Neural cell (in vitro differentiated cells): ENCODE results near the gene SERPINA6. TPM values are rescaled to one million over a fixed set of nuclear protein-coding genes. Genes with fewer than 3 reads are reported as not detected.

Experiments used
- H2AFZ ChIP-seq: fragments of 200-600, 300-800 bp; sonication (generic), shearing (Covaris generic); 2 replicates; pipeline ENCODE4 v1.6.0; 2014; ENCODE audit warnings: low read depth, mild to moderate bottlenecking, antibody characterized with exemption, low read length, moderate library complexity
- H3F3A ChIP-seq: fragments of 200-600 bp; shearing (Covaris generic); 2 replicates; pipeline ENCODE4 v1.6.1; 2016; ENCODE audit warnings: mild to moderate bottlenecking, moderate library complexity, mixed read lengths, antibody characterized with exemption, low read length; ENCODE audit not compliant: insufficient read depth, poor library complexity, severe bottlenecking
- H3K27ac ChIP-seq: fragments of 200-600, 300-800 bp; sonication (generic), shearing (Covaris generic); 2 replicates; pipeline ENCODE4 v1.5.1; 2014; ENCODE audit warnings: mild to moderate bottlenecking, low read length, moderate library complexity
- H3K27me3 ChIP-seq: fragments of 300-800, 200-600 bp; sonication (generic), shearing (Covaris generic); 2 replicates; pipeline ENCODE4 v1.6.0; 2014; ENCODE audit warnings: mild to moderate bottlenecking, low read depth, low read length, moderate library complexity; ENCODE audit not compliant: insufficient read depth
- H3K36me3 ChIP-seq: fragments of 300-800, 200-600 bp; sonication (generic), shearing (Covaris generic); 2 replicates; pipeline ENCODE4 v1.5.1; 2014; ENCODE audit warnings: mild to moderate bottlenecking, antibody characterized with exemption, low read length, moderate library complexity; ENCODE audit not compliant: insufficient read depth
- H3K4me2 ChIP-seq: fragments of 300-800, 200-600 bp; sonication (generic), shearing (Covaris generic); 2 replicates; pipeline ENCODE4 v1.6.0; 2014; ENCODE audit warnings: mild to moderate bottlenecking, low read length
- H3K4me3 ChIP-seq: fragments of 300-800, 200-600 bp; sonication (generic), shearing (Covaris generic); 2 replicates; pipeline ENCODE4 v1.5.1; 2014; ENCODE audit warnings: mild to moderate bottlenecking, low read length, moderate library complexity
- H3K79me2 ChIP-seq: fragments of 200-600 bp; shearing (Covaris generic); replicated peaks from 2 replicates; pipeline ENCODE4 v1.6.0; 2014; ENCODE audit warnings: mild to moderate bottlenecking, low read length, moderate library complexity; ENCODE audit not compliant: insufficient read depth
- H3K9ac ChIP-seq: fragments of 300-800, 200-600 bp; sonication (generic), shearing (Covaris generic); 2 replicates; pipeline ENCODE4 v1.6.1; 2016; ENCODE audit warnings: mild to moderate bottlenecking, low read length, mixed read lengths
- H3K9me2 ChIP-seq: fragments of 200-600 bp; shearing (Covaris generic); 2 replicates; pipeline ENCODE4 v1.6.1; 2016; ENCODE audit warnings: mild to moderate bottlenecking, low read length, mixed read lengths; ENCODE audit not compliant: insufficient read depth
- H3K9me3 ChIP-seq: fragments of 200-600, 300-800 bp; sonication (generic), shearing (Covaris generic); 2 replicates; pipeline ENCODE4 v1.6.1; 2016; ENCODE audit warnings: mild to moderate bottlenecking, mixed run types, low read length, moderate library complexity, mixed read lengths
- H4K20me1 ChIP-seq: fragments of 200-600 bp; shearing (Covaris generic); 2 replicates; pipeline ENCODE4 v1.6.1; 2016; ENCODE audit warnings: mild to moderate bottlenecking, mixed run types; ENCODE audit not compliant: insufficient read depth
- CTCF ChIP-seq: fragments of 450-650 bp; IDR thresholded peaks from 2 replicates; pipeline ENCODE4 v1.5.1; 2014; ENCODE audit warnings: antibody characterized with exemption, mild to moderate bottlenecking, moderate library complexity; ENCODE audit not compliant: poor library complexity, severe bottlenecking
- EP300 ChIP-seq: fragments of 450-650 bp; conservative IDR thresholded peaks from 2 replicates; pipeline ENCODE4 v1.6.1; 2014; ENCODE audit warnings: antibody characterized with exemption, mild to moderate bottlenecking, moderate library complexity; ENCODE audit not compliant: poor library complexity, severe bottlenecking
- EZH2 ChIP-seq: fragments of 200-600, 300-800 bp; shearing (Covaris generic), sonication (generic); IDR thresholded peaks from 2 replicates; pipeline ENCODE4 v1.6.1; 2014; ENCODE audit warnings: antibody characterized with exemption, low read length, borderline replicate concordance, mild to moderate bottlenecking; ENCODE audit not compliant: insufficient read depth, poor library complexity, severe bottlenecking
- MXI1 ChIP-seq: fragments of 450-650 bp; conservative IDR thresholded peaks from 2 replicates; pipeline ENCODE4 v1.6.1; 2014; ENCODE audit warnings: antibody characterized with exemption, mild to moderate bottlenecking; ENCODE audit not compliant: poor library complexity, severe bottlenecking
- POLR2AphosphoS5 ChIP-seq: IDR thresholded peaks from 2 replicates; pipeline ENCODE4 v1.6.1; 2012
- RAD21 ChIP-seq: fragments of 450-650 bp; conservative IDR thresholded peaks from 2 replicates; pipeline ENCODE4 v1.6.1; 2014; ENCODE audit warnings: antibody characterized with exemption, mild to moderate bottlenecking, moderate library complexity
- SMC3 ChIP-seq: fragments of 450-650 bp; conservative IDR thresholded peaks from 2 replicates; pipeline ENCODE4 v1.6.1; 2014; ENCODE audit warnings: antibody characterized with exemption, mild to moderate bottlenecking, moderate library complexity; ENCODE audit not compliant: poor library complexity
- TAF1 ChIP-seq: IDR thresholded peaks from 2 replicates; pipeline ENCODE4 v1.6.1; 2012; ENCODE audit warnings: low read depth
- polyA plus RNA-seq: library from polyadenylated mRNA; depleted of rRNA; stranded (reverse); fragments of >200 nt; gene quantifications from 2 replicates; pipeline ENCODE4 v1.2.3, GENCODE V29; 2014
- TF ChIP-seq, protein P1 (sequence below): IDR thresholded peaks from 2 replicates; pipeline ENCODE4 v1.6.1; 2012; ENCODE audit warnings: borderline replicate concordance

SERPINA6 gene
- polyA plus RNA-seq, 1 donor from 2014 or later: not detected

GRCh38 chr14:94337274-94337673, 14.1 kb upstream of the SERPINA6 start:
- H3F3A ChIP-seq: no peaks in the 10 kb centered on the region
- no peaks in the 10 kb centered on the region for H4K20me1 ChIP-seq
- H3K36me3 ChIP-seq: no peaks in the 10 kb centered on the region
- H3K27me3 ChIP-seq: no peaks in the 10 kb centered on the region
- no peaks in the 10 kb centered on the region for H3K79me2 ChIP-seq
- H2AFZ ChIP-seq: no peak overlapping the region
- no peak overlapping the region for H3K4me3 ChIP-seq
- peaks cover 3% of the 10 kb centered on the region for H3K9me3 ChIP-seq
- H3K9ac ChIP-seq: no peak overlapping the region
- H3K4me2 ChIP-seq: no peak overlapping the region
- H3K27ac ChIP-seq: no peak overlapping the region
- TF ChIP-seq SMC3: no peak
- no peak for TF ChIP-seq CTCF
- TF ChIP-seq POLR2AphosphoS5: no peak
- TF ChIP-seq TAF1: no peak
- TF ChIP-seq RAD21: no peak
- no peak for TF ChIP-seq MXI1
- no peak for TF ChIP-seq EP300
- H3K9me2 ChIP-seq: no peaks in the 10 kb centered on the region

DNA sequence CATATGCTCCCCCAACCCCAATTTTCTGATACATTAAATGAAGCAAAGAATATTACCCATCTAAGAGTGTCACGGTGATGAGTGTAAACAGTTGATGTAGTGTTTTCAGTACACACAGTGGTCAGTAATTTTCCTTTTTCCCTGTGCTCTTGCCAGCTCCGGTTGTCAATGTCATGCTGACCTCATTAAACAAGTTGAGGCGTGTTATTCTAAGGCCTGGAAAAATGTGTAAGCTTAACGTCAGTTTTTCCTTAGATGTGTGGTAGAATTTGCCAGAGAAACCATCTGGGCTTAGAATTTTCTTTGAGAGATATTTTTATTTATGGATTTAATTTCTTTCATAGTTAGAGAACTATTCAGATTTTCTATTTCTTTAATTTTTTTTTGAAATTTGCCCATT, 11.7 kb upstream of the SERPINA6 start:
- no peaks in the 10 kb centered on the region for H4K20me1 ChIP-seq
- H3K36me3 ChIP-seq: no peaks in the 10 kb centered on the region
- H3K79me2 ChIP-seq: no peaks in the 10 kb centered on the region
- no peaks in the 10 kb centered on the region for H3K27me3 ChIP-seq
- no peak overlapping the region for H3K9ac ChIP-seq
- H3F3A ChIP-seq: no peaks in the 10 kb centered on the region
- H3K27ac ChIP-seq: no peak overlapping the region
- H3K4me2 ChIP-seq: no peak overlapping the region
- H3K9me3 ChIP-seq: peaks cover 3% of the 10 kb centered on the region
- TF ChIP-seq EP300 (no peak), MXI1 (no peak), RAD21 (no peak), POLR2AphosphoS5 (no peak), TAF1 (no peak), CTCF (no peak), EZH2 (no peak), SMC3 (no peak)
- TF ChIP-seq, protein P1, sequence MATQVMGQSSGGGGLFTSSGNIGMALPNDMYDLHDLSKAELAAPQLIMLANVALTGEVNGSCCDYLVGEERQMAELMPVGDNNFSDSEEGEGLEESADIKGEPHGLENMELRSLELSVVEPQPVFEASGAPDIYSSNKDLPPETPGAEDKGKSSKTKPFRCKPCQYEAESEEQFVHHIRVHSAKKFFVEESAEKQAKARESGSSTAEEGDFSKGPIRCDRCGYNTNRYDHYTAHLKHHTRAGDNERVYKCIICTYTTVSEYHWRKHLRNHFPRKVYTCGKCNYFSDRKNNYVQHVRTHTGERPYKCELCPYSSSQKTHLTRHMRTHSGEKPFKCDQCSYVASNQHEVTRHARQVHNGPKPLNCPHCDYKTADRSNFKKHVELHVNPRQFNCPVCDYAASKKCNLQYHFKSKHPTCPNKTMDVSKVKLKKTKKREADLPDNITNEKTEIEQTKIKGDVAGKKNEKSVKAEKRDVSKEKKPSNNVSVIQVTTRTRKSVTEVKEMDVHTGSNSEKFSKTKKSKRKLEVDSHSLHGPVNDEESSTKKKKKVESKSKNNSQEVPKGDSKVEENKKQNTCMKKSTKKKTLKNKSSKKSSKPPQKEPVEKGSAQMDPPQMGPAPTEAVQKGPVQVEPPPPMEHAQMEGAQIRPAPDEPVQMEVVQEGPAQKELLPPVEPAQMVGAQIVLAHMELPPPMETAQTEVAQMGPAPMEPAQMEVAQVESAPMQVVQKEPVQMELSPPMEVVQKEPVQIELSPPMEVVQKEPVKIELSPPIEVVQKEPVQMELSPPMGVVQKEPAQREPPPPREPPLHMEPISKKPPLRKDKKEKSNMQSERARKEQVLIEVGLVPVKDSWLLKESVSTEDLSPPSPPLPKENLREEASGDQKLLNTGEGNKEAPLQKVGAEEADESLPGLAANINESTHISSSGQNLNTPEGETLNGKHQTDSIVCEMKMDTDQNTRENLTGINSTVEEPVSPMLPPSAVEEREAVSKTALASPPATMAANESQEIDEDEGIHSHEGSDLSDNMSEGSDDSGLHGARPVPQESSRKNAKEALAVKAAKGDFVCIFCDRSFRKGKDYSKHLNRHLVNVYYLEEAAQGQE: no peak
- H2AFZ ChIP-seq: no peak overlapping the region
- no peaks in the 10 kb centered on the region for H3K9me2 ChIP-seq
- no peak overlapping the region for H3K4me3 ChIP-seq
